K562 (cell line): Measurements from ENCODE around the gene MYOG.

Experiments
- AFF4 ChIP-seq: sonication (generic); formaldehyde crosslinking; IDR thresholded peaks from 2 replicates; pipeline ENCODE4 v1.8.0; 2023; ENCODE audit warnings: mild to moderate bottlenecking, missing genetic modification reagents
- ARHGAP35 ChIP-seq: fragments of 450-650 bp; IDR thresholded peaks from 2 replicates; pipeline ENCODE4 v1.6.1; 2018; ENCODE audit not compliant: partially characterized antibody
- CHD4 ChIP-seq: fragments of 200-600 bp; sonication (generic); IDR thresholded peaks from 3 replicates; pipeline ENCODE4 v1.6.1; 2012; ENCODE audit warnings: low read depth, mild to moderate bottlenecking, mixed read lengths, low read length, inconsistent platforms; ENCODE audit not compliant: insufficient read depth, insufficient replicate concordance, poor library complexity, severe bottlenecking
- HDGF ChIP-seq: fragments of 450-650 bp; IDR thresholded peaks from 2 replicates; pipeline ENCODE4 v1.6.1; 2016
- POLR2AphosphoS5 ChIP-seq: IDR thresholded peaks from 2 replicates; pipeline ENCODE4 v1.6.1; 2011; ENCODE audit warnings: mild to moderate bottlenecking, low read depth, low read length, moderate library complexity; ENCODE audit not compliant: control insufficient read depth, insufficient read depth

DNA sequence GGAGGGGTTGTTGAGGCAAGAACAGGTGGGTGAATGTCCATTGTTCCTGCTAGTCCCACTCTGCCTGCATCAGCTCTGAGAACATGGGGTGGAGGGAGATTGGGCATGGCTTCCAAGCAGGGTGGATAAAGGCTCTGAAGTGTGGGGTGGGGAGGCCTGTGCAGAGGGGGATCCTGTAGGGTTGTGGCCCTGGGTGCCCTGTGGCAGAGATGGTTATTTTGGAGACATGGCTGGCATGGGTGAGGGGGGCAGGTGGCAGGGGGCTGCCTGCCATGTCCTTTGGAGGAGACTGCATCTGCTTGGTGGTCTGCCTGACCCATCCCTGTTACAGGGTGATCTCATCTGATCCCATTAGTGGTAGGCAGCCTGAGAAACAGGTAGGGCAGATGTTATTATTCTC, 11.2 kb downstream of the MYOG start:
- TF ChIP-seq HDGF (no peak), CHD4 (no peak), POLR2AphosphoS5 (no peak), ARHGAP35 (no peak), AFF4 (CRISPR knock-in tag) (no peak)
